ENCODE results near the gene KRTAP12-1.

GRCh38 chr21:44677881-44678280 is 4.1 kb downstream of the KRTAP12-1 start:
- TF ChIP-seq CTCF (conservative IDR thresholded peaks at IDR 0.05; ENCODE audit: low read depth, low read length) (no peak), EZH2 (IDR thresholded peaks at IDR 0.05; ENCODE audit: borderline replicate concordance, low read depth, low read length, poor library complexity, severe bottlenecking) (no peak)
